Activated B cell treated with CpG ODN at 0.5 μM for 24 hours (primary cell): ENCODE results near the gene TMEM150C. TPM values are rescaled to one million over a fixed set of nuclear protein-coding genes. Genes with fewer than 3 reads are reported as not detected.

Source experiments
- ATAC-seq: fragments of 200-7000 bp; cut with Tn5 transposase; one replicate; pipeline ENCODE4 v1.10.0; 2021; ENCODE audit warnings: low read depth, mild to moderate bottlenecking, moderate library complexity
- CTCF ChIA-PET: fragments of 350-600 bp; sonication (Branson Sonifier 250); formaldehyde crosslinking; loops from one replicate; lab custom pipeline; 2021; ENCODE audit warnings: antibody characterized with exemption; lab: Charles Lee
- POLR2A ChIA-PET: fragments of 350-600 bp; sonication (Branson Sonifier 250); formaldehyde crosslinking; loops from one replicate; lab custom pipeline; 2021; ENCODE audit warnings: antibody characterized with exemption; lab: Charles Lee
- DNase-seq: peaks from one replicate; pipeline ENCODE4 v3.0.0; 2022
- H3K27ac Mint-ChIP-seq: one replicate; pipeline ENCODE4 v1.8.0; 2020; ENCODE audit warnings: mixed read lengths
- H3K27me3 Mint-ChIP-seq: one replicate; pipeline ENCODE4 v1.8.0; 2021; ENCODE audit warnings: mixed read lengths
- H3K36me3 Mint-ChIP-seq: one replicate; pipeline ENCODE4 v1.8.0; 2021; ENCODE audit warnings: low read depth, mixed read lengths
- H3K4me1 Mint-ChIP-seq: one replicate; pipeline ENCODE4 v1.8.0; 2021; ENCODE audit warnings: mixed read lengths
- H3K4me3 Mint-ChIP-seq: one replicate; pipeline ENCODE4 v1.8.0; 2020; ENCODE audit warnings: mild to moderate bottlenecking, mixed read lengths
- H3K9me3 Mint-ChIP-seq: one replicate; pipeline ENCODE4 v1.8.0; 2020; ENCODE audit warnings: mixed read lengths
- intact Hi-C: fragments of 100-400 bp; cut with micrococcal nuclease; formaldehyde crosslinking; loops from one replicate; pipeline ENCODE4 v1.15.1; 2024
- total RNA-seq: library from RNA; stranded (reverse); gene quantifications from 2 replicates; pipeline ENCODE4 v1.2.3, GENCODE V29; 2022
- TF ChIP-seq, protein P1 (sequence below): fragments of 200-600 bp; IDR thresholded peaks from one replicate; pipeline ENCODE4 v1.8.0; 2022; ENCODE audit warnings: antibody characterized with exemption, mild to moderate bottlenecking

TMEM150C gene
- total RNA-seq, 1 donor from 2014 or later: not detected

- Mint-ChIP-seq H3K36me3 (no peaks in the 10 kb centered on the region), H3K4me1 (no peaks in the 10 kb centered on the region), H3K27me3 (no peaks in the 10 kb centered on the region), H3K4me3 (no peak overlapping the region), H3K27ac (no peak overlapping the region), H3K9me3 (no peaks in the 10 kb centered on the region)
- TF ChIP-seq, protein P1, sequence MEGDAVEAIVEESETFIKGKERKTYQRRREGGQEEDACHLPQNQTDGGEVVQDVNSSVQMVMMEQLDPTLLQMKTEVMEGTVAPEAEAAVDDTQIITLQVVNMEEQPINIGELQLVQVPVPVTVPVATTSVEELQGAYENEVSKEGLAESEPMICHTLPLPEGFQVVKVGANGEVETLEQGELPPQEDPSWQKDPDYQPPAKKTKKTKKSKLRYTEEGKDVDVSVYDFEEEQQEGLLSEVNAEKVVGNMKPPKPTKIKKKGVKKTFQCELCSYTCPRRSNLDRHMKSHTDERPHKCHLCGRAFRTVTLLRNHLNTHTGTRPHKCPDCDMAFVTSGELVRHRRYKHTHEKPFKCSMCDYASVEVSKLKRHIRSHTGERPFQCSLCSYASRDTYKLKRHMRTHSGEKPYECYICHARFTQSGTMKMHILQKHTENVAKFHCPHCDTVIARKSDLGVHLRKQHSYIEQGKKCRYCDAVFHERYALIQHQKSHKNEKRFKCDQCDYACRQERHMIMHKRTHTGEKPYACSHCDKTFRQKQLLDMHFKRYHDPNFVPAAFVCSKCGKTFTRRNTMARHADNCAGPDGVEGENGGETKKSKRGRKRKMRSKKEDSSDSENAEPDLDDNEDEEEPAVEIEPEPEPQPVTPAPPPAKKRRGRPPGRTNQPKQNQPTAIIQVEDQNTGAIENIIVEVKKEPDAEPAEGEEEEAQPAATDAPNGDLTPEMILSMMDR: no peak
- POLR2A ChIA-PET: no interaction called here
- no peak for ATAC-seq
- CTCF ChIA-PET: no interaction called here
- intact Hi-C loops: no loop called here
- no peak for DNase-seq
Observed at GRCh38 chr4:82499738-82500434, 61.9 kb downstream of the TMEM150C start.

GRCh38 chr4:82496349-82496748 lies 65.4 kb downstream of the TMEM150C start:
- H3K27ac Mint-ChIP-seq: no peak overlapping the region
- ATAC-seq: no peak

GRCh38 chr4:82495666-82496065 lies 66.1 kb downstream of the TMEM150C start:
- TF ChIP-seq, protein P1: no peak

More at GRCh38 chr4:82496349-82496748, 65.4 kb downstream of the TMEM150C start:
- Mint-ChIP-seq H3K4me1 (no peaks in the 10 kb centered on the region), H3K36me3 (no peaks in the 10 kb centered on the region), H3K9me3 (no peaks in the 10 kb centered on the region), H3K27me3 (no peaks in the 10 kb centered on the region), H3K4me3 (no peak overlapping the region)
- TF ChIP-seq, protein P1: no peak
- no peak for DNase-seq
- CTCF ChIA-PET: no interaction called here
- POLR2A ChIA-PET: no interaction called here
- intact Hi-C loops: no loop called here

GRCh38 chr4:82493721-82494425 lies 67.9 kb downstream of the TMEM150C start:
- Mint-ChIP-seq H3K4me3 (no peak overlapping the region), H3K27ac (no peak overlapping the region), H3K27me3 (no peaks in the 10 kb centered on the region), H3K9me3 (no peaks in the 10 kb centered on the region), H3K36me3 (no peaks in the 10 kb centered on the region), H3K4me1 (no peaks in the 10 kb centered on the region)
- ChIA-PET POLR2A (no interaction called here), CTCF (no interaction called here)
- ATAC-seq: no peak
- no peak for DNase-seq
- intact Hi-C loops: no loop called here
- TF ChIP-seq, protein P1: no peak

More at GRCh38 chr4:82495666-82496065, 66.1 kb downstream of the TMEM150C start:
- H3K27ac Mint-ChIP-seq: no peak overlapping the region
- H3K9me3 Mint-ChIP-seq: no peaks in the 10 kb centered on the region
- no peaks in the 10 kb centered on the region for H3K36me3 Mint-ChIP-seq
- ChIA-PET POLR2A (no interaction called here), CTCF (no interaction called here)
- no peak overlapping the region for H3K4me3 Mint-ChIP-seq
- no peak for DNase-seq
- ATAC-seq: no peak
- intact Hi-C loops: no loop called here
- no peaks in the 10 kb centered on the region for H3K4me1 Mint-ChIP-seq
- H3K27me3 Mint-ChIP-seq: no peaks in the 10 kb centered on the region

DNA sequence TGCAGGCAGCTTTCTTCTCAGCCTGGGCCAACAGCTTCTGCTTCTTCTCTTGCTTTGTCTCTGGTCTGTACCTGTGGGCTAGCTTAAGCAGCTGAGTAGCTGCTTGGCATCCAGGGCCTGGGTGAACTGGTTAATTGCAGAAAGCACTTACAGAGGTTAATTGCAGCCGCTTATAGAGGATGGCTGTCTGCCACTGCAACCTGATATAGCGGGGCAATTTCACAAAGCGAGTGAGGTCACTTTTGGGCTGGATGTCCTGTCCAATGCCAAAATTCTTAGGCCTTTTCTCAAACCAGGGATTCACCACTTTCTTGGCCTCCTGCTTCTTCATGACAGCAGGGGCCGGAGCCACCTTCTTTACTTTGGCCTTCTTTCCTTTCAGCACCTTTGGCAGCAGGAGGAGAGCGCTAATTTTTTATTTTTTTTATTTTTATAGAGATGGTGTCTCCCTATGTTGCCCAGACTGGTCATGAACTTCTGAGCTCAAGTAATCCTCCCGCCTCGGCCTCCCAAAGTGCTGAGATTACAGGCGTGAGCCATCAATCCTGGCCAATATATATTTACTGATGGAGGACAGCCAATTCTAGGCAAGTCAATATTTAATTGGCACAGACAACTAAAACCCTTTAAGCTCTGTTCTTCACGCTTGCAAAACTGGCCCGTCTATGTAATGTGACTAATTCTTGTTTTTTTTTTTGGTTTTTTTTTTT lies 70.4 kb downstream of the TMEM150C start:
- Mint-ChIP-seq H3K9me3 (no peaks in the 10 kb centered on the region), H3K4me3 (no peak overlapping the region), H3K4me1 (no peaks in the 10 kb centered on the region), H3K36me3 (no peaks in the 10 kb centered on the region), H3K27ac (no peak overlapping the region), H3K27me3 (no peaks in the 10 kb centered on the region)
- DNase-seq (no peak), ATAC-seq (no peak)
- intact Hi-C loops: no loop called here
- ChIA-PET POLR2A (no interaction called here), CTCF (no interaction called here)
- TF ChIP-seq, protein P1: no peak
